Kidney (tissue), 14 donors: ENCODE measurements around the gene PPM1N. TPM values are rescaled to one million over a fixed set of nuclear protein-coding genes. Genes with fewer than 3 reads are reported as not detected.

Source experiments
- DNase-seq, 5 donors: peaks; one replicate each; pipeline ENCODE4 v3.0.0-alpha.2; 2013 to 2020
- FAIRE-seq: peaks from 2 replicates; lab custom pipeline; 2012; peaks lifted over from hg19 to GRCh38; lab: Jason Lieb, UNC
- H3K27ac ChIP-seq, 2 donors: one replicate each; pipeline ENCODE4 v1.7.0; 2013; ENCODE audit warnings: low read depth in 2 of 2, low read length in 2 of 2, inconsistent platforms in 1 of 2
- H3K27me3 ChIP-seq: one replicate; pipeline ENCODE4 v1.7.1; 2013; ENCODE audit warnings: low read length, inconsistent platforms; ENCODE audit not compliant: control insufficient read depth, insufficient read depth
- H3K36me3 ChIP-seq, 3 donors: one replicate each; pipeline versions ENCODE4 v1.7.0 to v1.7.1; 2013; ENCODE audit warnings: low read length in 3 of 3, control low read depth in 1 of 3, inconsistent platforms in 1 of 3; ENCODE audit not compliant: insufficient read depth in 3 of 3, control insufficient read depth in 2 of 3
- H3K4me1 ChIP-seq, 3 donors: one replicate each; pipeline versions ENCODE4 v1.7.0 to v1.7.1; 2013; ENCODE audit warnings: low read length in 3 of 3, inconsistent platforms in 1 of 3, low read depth in 1 of 3; ENCODE audit not compliant: control insufficient read depth in 2 of 3, insufficient read depth in 2 of 3
- H3K4me3 ChIP-seq, 3 donors: one replicate each; pipeline versions ENCODE4 v1.7.0 to v1.8.1; 2013; ENCODE audit warnings: low read length in 3 of 3, control low read depth in 1 of 3, inconsistent platforms in 1 of 3
- H3K9ac ChIP-seq, 3 donors: one replicate each; pipeline versions ENCODE4 v1.7.0 to v1.7.1; 2013; ENCODE audit warnings: low read length in 3 of 3, control low read depth in 1 of 3, inconsistent platforms in 1 of 3
- H3K9me3 ChIP-seq, 3 donors: one replicate each; pipeline versions ENCODE4 v1.7.0 to v1.7.1; 2013; ENCODE audit warnings: low read length in 3 of 3, control low read depth in 1 of 3, inconsistent platforms in 1 of 3; ENCODE audit not compliant: control insufficient read depth in 2 of 3, insufficient read depth in 1 of 3
- intact Hi-C: fragments of 100-400 bp; cut with DNase I; formaldehyde crosslinking; loops from one replicate; pipeline ENCODE4 v1.11.1; 2022
- polyA plus RNA-seq: library from polyadenylated mRNA; stranded (reverse); fragments of 350-450 nt; fragmentation: Illumina TruSeq; extraction: RNeasy Lipid Tissue Mini Kit (QIAGEN cat#74804); gene quantifications from one replicate; pipeline ENCODE4 v1.2.3, GENCODE V29; 2014; ENCODE audit warnings: low read depth, low replicate concordance; ENCODE audit not compliant: insufficient read depth
- total RNA-seq: library from RNA; stranded (reverse); fragmentation: NEBNext Ultra II Directional; extraction: Animal tissue kit (Norgen Biotek cat#: 25700); gene quantifications from one replicate; pipeline ENCODE4 v1.2.1, GENCODE V29; 2021
- TF ChIP-seq, protein P1 (sequence below): IDR thresholded peaks from 3 replicates; pipeline ENCODE4 v1.5.1; 2012; ENCODE audit warnings: mild to moderate bottlenecking, moderate library complexity, borderline replicate concordance; ENCODE audit not compliant: insufficient read depth; ENCODE audit errors: extremely low read depth
- donor health status: control.
- donor health status: control.
- donor health status: control.
- donor health status: control.
- donor health status: control.
- donor health status: DM: yes; HTN: yes; CAD: no.
- donor health status: Normal renal cell carcinoma (clear cell type).

PPM1N gene
- total and polyA plus RNA-seq, 2 donors from 2014 or later = 0.69 to 2.2 TPM

DNA sequence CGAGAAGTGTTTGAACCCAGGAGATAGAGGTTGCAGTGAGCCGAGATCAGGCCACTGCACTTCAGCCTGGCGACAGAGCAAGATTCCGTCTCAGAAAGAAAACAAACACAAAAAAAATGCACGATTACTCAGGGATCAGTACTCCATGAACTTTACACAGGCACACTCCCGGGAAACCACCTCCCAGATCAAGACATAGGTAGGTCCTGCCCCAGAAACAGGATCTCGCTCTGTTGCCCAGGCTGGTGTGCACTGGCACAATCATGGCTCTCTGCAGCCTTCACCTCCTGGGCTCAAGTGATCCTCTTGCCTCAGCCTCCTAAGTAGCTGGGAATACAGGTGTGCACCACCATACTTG is 20.2 kb downstream of the PPM1N start:
- DNase-seq = no peak
- intact Hi-C loops = no loop called here
- no peak overlapping the region for H3K4me3 ChIP-seq
- peaks cover 0 to 16% (median 15%) of the 10 kb centered on the region in 3 donors for H3K4me1 ChIP-seq
- TF ChIP-seq, protein P1, sequence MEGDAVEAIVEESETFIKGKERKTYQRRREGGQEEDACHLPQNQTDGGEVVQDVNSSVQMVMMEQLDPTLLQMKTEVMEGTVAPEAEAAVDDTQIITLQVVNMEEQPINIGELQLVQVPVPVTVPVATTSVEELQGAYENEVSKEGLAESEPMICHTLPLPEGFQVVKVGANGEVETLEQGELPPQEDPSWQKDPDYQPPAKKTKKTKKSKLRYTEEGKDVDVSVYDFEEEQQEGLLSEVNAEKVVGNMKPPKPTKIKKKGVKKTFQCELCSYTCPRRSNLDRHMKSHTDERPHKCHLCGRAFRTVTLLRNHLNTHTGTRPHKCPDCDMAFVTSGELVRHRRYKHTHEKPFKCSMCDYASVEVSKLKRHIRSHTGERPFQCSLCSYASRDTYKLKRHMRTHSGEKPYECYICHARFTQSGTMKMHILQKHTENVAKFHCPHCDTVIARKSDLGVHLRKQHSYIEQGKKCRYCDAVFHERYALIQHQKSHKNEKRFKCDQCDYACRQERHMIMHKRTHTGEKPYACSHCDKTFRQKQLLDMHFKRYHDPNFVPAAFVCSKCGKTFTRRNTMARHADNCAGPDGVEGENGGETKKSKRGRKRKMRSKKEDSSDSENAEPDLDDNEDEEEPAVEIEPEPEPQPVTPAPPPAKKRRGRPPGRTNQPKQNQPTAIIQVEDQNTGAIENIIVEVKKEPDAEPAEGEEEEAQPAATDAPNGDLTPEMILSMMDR = no peak
- H3K9me3 ChIP-seq = no peaks in the 10 kb centered on the region
- FAIRE-seq = no peak
- no peak overlapping the region for H3K9ac ChIP-seq
- no peaks in the 10 kb centered on the region for H3K27me3 ChIP-seq
- peaks cover 0 to 3% (median 0%) of the 10 kb centered on the region in 3 donors for H3K36me3 ChIP-seq
- H3K27ac ChIP-seq = no peak overlapping the region

DNA sequence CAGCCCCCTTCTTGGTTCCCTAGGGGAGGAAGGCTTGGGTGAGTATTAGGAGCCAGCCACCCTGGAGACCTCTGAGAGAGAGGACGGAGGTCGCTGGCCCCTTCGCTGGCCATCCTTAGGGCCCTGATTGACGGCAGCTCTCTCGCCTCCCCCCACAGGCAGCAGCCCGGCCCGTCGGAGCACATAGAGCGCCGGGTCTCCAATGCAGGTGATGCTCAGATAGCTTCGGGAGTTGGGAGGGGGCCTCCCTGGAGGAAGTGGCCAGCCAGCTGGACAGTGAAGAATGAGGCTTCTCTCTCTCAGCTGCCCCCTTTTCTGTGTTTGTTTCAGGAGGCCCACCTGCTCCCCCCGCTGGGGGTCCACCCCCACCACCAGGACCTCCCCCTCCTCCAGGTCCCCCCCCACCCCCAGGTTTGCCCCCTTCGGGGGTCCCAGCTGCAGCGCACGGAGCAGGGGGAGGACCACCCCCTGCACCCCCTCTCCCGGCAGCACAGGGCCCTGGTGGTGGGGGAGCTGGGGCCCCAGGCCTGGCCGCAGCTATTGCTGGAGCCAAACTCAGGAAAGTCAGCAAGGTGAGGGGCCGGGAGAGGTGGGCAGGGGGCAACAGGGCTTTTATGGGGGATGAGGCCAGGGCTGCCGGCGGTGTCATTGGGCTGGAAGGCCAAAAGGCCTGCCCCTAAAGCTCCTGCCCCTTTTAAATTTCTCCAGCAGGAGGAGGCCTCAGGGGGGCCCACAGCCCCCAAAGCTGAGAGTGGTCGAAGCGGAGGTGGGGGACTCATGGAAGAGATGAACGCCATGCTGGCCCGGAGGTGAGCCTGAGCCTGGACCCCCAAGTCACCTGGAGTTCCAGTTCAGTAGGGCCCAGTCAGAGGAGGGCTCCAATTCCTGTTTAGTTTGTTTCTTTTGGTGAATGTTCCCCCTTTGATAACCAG is 24.0 kb downstream of the PPM1N start:
- intact Hi-C loops = no loop called here
- Histone ChIP-seq H3K27me3 (no peaks in the 10 kb centered on the region), H3K36me3 (peaks cover 5 to 13% (median 6%) of the 10 kb centered on the region in 3 donors), H3K27ac (no peak overlapping the region), H3K4me1 (no peaks in the 10 kb centered on the region), H3K4me3 (no peak overlapping the region), H3K9me3 (no peaks in the 10 kb centered on the region), H3K9ac (no peak overlapping the region)
- DNase-seq (peak in 1 of 5 donors; percentile 75), FAIRE-seq (no peak)
- TF ChIP-seq, protein P1 = no peak

DNA sequence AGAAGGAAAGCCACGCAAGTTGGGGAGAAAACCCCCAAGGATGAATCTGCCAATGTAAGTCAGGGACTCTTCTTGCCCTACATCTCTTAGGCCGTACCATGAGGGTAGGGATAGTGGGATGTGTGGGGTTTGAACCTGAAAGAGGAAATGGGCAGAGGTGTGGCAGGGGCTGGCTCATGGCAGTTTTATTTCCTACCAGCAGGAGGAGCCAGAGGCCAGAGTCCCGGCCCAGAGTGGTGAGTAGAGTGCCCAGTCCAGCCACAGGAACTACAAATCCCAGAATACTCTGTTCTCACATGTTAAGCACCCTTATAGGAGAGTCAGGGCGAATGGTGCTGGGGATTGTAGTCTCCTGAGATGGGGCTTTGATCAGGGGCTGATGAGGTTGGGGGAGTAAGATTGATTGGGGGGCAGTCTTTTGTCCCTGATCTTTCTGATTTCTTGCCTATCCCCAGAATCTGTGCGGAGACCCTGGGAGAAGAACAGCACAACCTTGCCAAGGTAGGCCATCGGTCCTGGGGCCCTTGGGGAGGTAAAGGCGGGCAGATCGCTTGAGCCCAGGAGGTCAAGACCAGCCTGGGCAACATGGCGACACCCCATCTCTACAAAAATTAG is 25.5 kb downstream of the PPM1N start:
- TF ChIP-seq, protein P1 = peak; percentile 92
- H3K4me1 ChIP-seq = peaks cover 0 to 3% (median 0%) of the 10 kb centered on the region in 3 donors
- intact Hi-C loops = no loop called here
- peaks cover 5 to 13% (median 6%) of the 10 kb centered on the region in 3 donors for H3K36me3 ChIP-seq
- no peaks in the 10 kb centered on the region for H3K9me3 ChIP-seq
- H3K4me3 ChIP-seq = no peak overlapping the region
- no peak overlapping the region for H3K9ac ChIP-seq
- DNase-seq = peak; percentile 87 to 95 (median 88)
- FAIRE-seq = peak; percentile 33
- no peaks in the 10 kb centered on the region for H3K27me3 ChIP-seq
- H3K27ac ChIP-seq = no peak overlapping the region
